GM18498 (cell line): ENCODE results near the gene ESRRB.
A peak's percentile ranks its signal among the peaks of the same experiment; 100 is the strongest.

Experiments
- ATAC-seq: cut with Tn5 transposase; IDR thresholded peaks from one replicate; pipeline ENCODE4 v1.9.1; 2021; ENCODE audit warnings: mild to moderate bottlenecking, moderate library complexity; ENCODE audit not compliant: unreplicated experiment

Gene ESRRB

GRCh38 chr14:76351941-76352340, 24.0 kb upstream of the ESRRB start:
- no peak for ATAC-seq

- peak; percentile 50 for ATAC-seq
Observed at GRCh38 chr14:76352639-76353281, 23.2 kb upstream of the ESRRB start.

- no peak for ATAC-seq
Observed at GRCh38 chr14:76354310-76354709, 21.6 kb upstream of the ESRRB start.

- no peak for ATAC-seq
Observed at GRCh38 chr14:76355771-76356170, 20.2 kb upstream of the ESRRB start.

- no peak for ATAC-seq
Observed at GRCh38 chr14:76371066-76371465, 4.9 kb upstream of the ESRRB start.

- no peak for ATAC-seq
Observed at GRCh38 chr14:76373456-76373855, 2.5 kb upstream of the ESRRB start.

- no peak for ATAC-seq
Observed at GRCh38 chr14:76375484-76375883, 453 bp upstream of the ESRRB start.

GRCh38 chr14:76376409-76376877, 506 bp downstream of the ESRRB start:
- ATAC-seq, result no peak

- ATAC-seq, result no peak
Observed at GRCh38 chr14:76376878-76377734, 1.2 kb downstream of the ESRRB start.

GRCh38 chr14:76377735-76378074, 1.8 kb downstream of the ESRRB start:
- ATAC-seq, result no peak

- no peak for ATAC-seq
Observed at GRCh38 chr14:76380991-76381390, 5.1 kb downstream of the ESRRB start.

- no peak for ATAC-seq
Observed at GRCh38 chr14:76381817-76382494, 6.0 kb downstream of the ESRRB start.

GRCh38 chr14:76382495-76382832, 6.5 kb downstream of the ESRRB start:
- no peak for ATAC-seq

GRCh38 chr14:76385435-76385834, 9.5 kb downstream of the ESRRB start:
- ATAC-seq, result no peak

- peak; percentile 61 for ATAC-seq
Observed at GRCh38 chr14:76386944-76387782, 11.2 kb downstream of the ESRRB start.

GRCh38 chr14:76389841-76390240, 13.9 kb downstream of the ESRRB start:
- no peak for ATAC-seq

- no peak for ATAC-seq
Observed at GRCh38 chr14:76390621-76391020, 14.7 kb downstream of the ESRRB start.

GRCh38 chr14:76391981-76392690, 16.2 kb downstream of the ESRRB start:
- ATAC-seq, result no peak

- ATAC-seq, result no peak
Observed at GRCh38 chr14:76394569-76394968, 18.6 kb downstream of the ESRRB start.

GRCh38 chr14:76395161-76395560, 19.2 kb downstream of the ESRRB start:
- no peak for ATAC-seq
